HUDEP-2 (cell line): ENCODE results near the gene ASPHD2.

Experiments
- DNase-seq, 76 experiments: peaks; one replicate each; lab custom pipeline; 2025; ENCODE audit not compliant: unreplicated experiment in 76 of 76; lab: John Stamatoyannopoulos, UW

The ASPHD2 gene

GRCh38 chr22:26471522-26471921, 42.5 kb downstream of the ASPHD2 start:
- DNase-seq: no peak

DNA sequence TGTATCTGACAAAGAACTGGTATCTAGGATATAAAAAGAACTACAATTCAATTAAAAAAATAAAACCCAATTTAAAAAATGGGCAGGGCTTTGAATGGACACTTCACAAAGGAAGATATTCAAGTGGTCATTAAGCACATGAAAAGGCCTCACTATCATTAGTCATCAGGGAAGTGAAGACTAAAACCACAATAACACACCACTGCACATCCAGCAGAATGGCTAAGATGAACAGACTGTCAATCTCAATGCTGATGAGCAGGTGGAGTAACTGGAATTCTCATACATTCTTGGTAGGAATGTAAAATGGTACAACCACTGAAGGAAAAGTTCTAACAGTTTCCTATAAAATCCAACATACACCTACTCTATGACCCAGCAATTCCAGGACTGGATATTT, 45.6 kb downstream of the ASPHD2 start:
- DNase-seq: peak in 1 of 76 experiments; percentile 8

GRCh38 chr22:26476705-26477340, 47.8 kb downstream of the ASPHD2 start:
- DNase-seq: no peak

- peak in 2 of 76 experiments; percentile 16 to 35 for DNase-seq
These were observed 48.3 kb downstream of the ASPHD2 start for GRCh38 chr22:26477341-26477731.

GRCh38 chr22:26479043-26479791, 50.2 kb downstream of the ASPHD2 start:
- DNase-seq: peak in 22 of 76 experiments; percentile 16 to 73 (median 49)

- DNase-seq: peak in 22 of 76 experiments; percentile 19 to 73 (median 47)
These were observed 50.9 kb downstream of the ASPHD2 start for GRCh38 chr22:26479792-26480610.

GRCh38 chr22:26480611-26480932, 51.5 kb downstream of the ASPHD2 start:
- DNase-seq: peak in 1 of 76 experiments; percentile 15

DNA sequence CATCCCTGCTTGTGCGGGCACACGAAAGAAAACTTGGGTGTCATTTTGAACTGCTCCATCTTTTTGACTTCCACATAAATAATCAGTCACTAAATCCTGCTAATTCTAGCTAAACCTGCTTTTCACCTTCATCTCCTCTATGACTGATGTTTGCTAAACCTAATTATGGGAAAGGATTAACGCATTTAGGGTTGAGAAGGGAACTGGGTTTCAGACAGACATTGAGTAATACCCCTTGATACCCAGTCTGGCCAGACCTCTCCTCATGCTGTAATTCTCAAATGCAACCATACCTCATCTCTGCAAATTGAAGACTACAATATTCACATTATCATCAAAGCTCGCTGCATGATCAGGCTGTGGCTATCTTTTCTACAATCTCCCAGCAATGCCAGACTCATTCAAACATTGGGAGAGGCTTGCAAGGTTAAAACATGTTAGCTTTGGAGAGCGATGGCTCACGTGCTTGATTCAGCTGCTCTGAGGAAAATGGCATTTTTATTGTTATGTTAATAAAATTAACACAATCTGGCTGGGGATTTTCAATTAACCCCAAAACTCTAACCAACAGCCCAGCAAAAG, 52.1 kb downstream of the ASPHD2 start:
- peak in 4 of 76 experiments; percentile 12 to 47 (median 26) for DNase-seq

- peak in 1 of 76 experiments; percentile 35 for DNase-seq
These were observed 52.6 kb downstream of the ASPHD2 start for GRCh38 chr22:26481694-26482093.

DNA sequence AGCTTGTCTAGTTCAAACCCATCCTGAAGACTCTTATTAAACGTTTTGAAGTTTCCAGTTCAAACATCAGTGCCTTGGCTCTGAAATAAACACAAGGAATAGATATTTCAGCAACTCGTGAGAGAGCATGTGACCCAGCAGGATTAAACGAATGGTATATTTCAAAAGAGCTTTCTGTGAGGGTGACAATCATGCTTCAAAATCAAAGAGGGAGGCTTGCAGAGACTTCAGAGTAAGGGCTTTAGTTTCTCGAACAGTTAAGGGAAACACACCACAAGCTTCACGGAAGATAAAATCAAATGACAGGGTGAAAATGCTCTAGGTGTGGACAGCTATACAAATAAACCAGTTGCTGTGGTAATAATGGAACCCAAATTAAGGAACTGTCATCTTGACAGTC, 53.1 kb downstream of the ASPHD2 start:
- peak in 7 of 76 experiments; percentile 7 to 61 (median 27) for DNase-seq

GRCh38 chr22:26483043-26483438, 54.0 kb downstream of the ASPHD2 start:
- peak in 1 of 76 experiments; percentile 48 for DNase-seq

DNA sequence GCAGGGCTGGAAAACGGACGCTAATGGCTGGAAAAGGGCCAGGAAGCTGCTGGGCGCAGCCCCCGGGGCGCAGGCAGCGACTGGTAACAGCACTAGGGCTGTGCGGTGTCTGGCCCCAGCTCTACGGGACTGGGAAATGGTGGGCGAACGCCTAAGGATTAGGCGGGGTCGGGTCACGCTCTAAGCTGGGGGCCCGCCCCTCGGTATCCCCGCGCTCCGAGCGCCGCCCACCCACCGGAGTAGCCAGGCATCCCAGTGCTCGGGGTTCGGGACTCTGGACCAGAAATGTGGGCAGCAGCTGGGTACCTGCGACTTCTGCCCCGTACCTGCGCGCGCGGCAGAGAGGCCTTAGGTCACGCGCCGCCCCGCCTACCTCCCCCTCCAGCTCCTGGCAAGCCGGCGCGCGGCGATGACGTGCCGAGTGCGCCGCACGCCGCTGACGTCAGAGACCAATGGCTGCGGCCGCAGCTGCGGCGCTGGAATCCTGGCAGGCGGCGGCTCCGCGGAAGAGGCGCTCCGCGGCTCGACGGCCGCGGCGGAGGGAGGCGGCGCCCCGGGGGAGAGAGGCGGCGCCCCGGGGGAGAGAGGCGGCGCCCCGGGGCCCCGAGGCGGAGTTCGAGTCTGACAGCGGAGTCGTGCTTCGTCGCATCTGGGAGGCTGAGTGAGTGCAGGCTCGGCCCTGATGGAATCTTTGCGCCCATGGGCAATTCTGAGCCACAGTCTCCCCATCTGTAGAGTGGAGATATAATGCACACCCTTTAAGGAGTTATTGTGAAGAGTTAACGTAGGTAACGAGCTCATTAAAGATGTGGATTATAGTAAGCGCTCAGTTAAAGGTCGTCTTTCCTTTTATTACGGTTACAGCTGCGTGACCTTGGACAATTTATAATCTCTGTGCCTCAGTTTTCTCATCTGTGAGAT, 54.6 kb downstream of the ASPHD2 start, which contains the start of the genes HPS4 and SRRD:
TSS of gene HPS4 (minus strand) at position 345 of the 921 bp plus-strand sequence. CDS start 2,021 bp downstream, outside the sequence.
TSS of gene SRRD (plus strand) at position 439 of the 921 bp plus-strand sequence. CDS start at position 453, 14 bp downstream.
- peak in 73 of 76 experiments; percentile 48 to 88 (median 77) for DNase-seq

DNA sequence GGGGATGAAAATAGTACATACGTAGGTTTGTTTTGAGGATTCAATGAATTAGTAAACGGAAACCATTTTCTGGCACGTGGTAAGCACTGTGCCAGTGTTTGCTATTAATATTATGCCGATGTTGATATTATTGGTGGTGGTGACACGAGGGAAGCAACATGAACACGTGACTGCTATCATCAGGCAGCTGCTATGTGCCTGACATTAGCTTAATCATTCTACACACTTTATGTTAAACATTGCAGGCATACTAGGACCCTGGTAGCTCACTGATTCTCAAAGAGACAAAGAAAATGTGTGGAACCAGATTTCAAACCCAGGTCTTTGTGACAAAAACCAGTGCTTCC, 55.3 kb downstream of the ASPHD2 start:
- peak in 16 of 76 experiments; percentile 11 to 61 (median 39) for DNase-seq

- no peak for DNase-seq
These were observed 56.0 kb downstream of the ASPHD2 start for GRCh38 chr22:26485013-26485412.

DNA sequence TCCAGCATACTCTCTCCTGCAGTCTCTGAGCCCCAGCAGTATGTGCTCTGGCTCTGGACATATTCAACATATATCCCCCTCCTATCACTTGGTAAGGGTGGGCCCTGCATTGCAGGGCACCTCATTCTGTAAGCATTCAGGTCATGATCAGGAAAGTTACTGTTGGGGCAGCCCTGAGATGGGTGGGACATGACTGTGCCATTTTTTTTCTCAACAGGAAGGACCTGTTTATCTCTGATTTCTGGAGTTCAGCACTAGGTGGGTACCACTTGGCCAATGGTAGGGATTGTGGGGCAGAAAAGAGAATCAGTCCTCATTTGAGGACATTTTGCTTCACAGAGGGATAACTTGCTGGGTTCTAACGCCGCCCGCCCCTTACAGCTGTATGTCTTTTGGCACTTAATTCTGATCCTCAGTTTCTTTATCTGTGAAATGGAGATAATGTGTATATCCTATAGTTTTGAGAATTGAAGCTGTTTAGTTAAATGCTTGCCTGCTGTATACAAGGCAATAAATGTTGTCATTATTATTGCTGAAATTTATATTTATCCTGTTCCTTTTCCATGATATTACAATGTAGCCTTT, 56.8 kb downstream of the ASPHD2 start:
- DNase-seq: peak in 1 of 76 experiments; percentile 19

GRCh38 chr22:26486394-26486793, 57.3 kb downstream of the ASPHD2 start:
- DNase-seq: no peak

- DNase-seq: peak in 1 of 76 experiments; percentile 7
These were observed 58.9 kb downstream of the ASPHD2 start for GRCh38 chr22:26487996-26488395.

DNA sequence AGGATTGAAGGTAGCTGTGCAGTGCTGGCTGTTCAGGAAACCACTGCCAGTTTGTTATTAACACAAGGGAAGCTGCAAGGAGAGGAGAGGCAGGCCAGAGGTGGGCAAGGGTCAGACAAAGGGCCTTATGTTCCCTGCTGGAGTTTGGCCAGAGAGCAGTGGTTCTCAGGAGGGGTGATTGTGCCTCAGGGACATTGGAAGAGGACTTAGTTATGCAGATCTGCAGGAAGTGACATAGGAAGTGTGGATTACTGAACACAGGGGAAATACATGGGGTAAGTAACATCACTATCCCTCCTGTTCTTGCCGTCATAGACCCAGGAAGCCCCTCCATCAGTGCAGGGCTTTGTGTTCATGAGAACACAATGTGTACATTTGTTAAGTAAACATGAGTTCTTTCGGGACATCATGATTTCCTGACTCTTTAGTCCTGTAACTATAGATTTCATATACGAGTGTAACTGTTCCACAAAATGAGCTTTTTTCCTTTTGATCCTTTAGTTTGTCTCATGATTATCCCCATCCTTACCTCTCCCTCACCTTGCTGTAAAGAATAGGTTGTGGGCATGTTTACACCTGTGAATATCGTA, 60.5 kb downstream of the ASPHD2 start:
- no peak for DNase-seq

GRCh38 chr22:26492220-26492619, 63.2 kb downstream of the ASPHD2 start:
- no peak for DNase-seq
